Measurements from ENCODE around the gene FNDC11.
"Not testable (repeated sequence)": the region's sequence is repeated elsewhere in the genome, so short reads cannot be mapped to it uniquely, and the experiment has no call there.

FNDC11 gene

DNA sequence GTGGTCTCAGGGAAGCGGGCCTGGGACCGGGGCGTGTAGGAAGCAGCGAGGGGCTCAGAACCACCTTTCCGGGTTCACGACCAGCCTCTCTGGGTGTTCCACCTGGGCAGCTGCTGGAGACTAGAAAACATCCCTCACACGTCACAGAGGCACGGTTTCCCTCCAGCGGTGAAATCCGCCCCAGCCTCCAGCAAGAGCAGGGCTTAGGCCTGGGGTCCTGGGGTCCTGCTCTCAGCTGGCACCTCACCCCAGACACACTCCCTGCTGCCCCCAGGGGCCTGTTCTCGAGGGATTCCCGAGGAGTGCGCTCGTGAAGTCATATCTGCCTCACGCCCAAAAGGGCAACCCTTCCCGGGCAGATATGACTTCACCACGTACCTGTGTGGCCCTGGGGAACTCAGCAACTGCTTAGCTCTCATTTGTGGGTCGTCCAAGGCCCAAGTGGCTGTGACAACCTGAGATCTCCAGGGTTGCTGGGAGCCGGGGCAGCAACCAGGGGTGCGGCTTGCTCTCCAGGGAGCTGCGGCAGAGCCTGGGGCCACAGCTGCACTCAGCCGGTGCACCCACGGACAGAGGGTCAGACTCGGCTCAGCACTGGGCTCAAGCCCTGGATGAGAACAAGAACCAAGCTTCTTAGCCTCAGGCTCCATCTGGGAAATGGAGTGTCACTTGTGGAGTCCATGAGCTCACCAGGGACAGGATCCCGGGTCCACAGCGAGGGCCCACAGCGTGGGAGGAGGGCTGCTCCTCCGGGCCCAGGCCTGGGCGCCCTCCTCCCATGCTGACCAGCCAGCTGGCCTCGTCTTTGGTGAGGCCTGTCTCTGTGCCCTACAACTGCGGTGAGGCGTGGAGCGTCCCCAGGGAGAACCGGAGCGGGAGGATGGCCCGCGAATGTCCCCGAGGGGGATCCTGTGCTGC is 661 bp downstream of the FNDC11 start:
- DNase-seq (ENCODE audit: low spot score): no peak

DNA sequence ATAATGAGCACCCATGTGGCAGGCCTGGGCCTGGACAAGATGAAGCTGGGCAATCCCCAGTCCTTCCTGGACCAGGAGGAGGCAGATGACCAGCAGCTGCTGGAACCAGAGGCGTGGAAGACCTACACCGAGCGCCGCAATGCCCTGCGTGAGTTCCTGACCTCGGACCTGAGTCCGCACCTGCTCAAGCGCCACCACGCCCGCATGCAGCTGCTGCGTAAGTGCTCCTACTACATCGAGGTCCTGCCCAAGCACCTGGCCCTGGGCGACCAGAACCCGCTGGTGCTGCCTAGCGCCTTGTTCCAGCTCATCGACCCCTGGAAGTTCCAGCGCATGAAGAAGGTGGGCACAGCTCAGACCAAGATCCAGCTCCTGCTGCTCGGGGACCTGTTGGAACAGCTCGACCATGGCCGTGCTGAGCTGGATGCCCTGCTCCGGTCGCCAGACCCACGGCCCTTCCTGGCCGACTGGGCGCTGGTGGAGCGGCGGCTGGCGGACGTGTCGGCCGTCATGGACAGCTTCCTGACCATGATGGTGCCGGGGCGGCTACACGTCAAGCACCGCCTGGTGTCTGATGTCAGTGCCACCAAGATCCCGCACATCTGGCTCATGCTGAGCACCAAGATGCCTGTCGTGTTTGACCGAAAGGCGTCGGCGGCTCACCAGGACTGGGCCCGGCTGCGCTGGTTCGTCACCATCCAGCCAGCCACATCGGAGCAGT is 1.9 kb downstream of the FNDC11 start:
- DNase-seq (ENCODE audit: low spot score): no peak

DNA sequence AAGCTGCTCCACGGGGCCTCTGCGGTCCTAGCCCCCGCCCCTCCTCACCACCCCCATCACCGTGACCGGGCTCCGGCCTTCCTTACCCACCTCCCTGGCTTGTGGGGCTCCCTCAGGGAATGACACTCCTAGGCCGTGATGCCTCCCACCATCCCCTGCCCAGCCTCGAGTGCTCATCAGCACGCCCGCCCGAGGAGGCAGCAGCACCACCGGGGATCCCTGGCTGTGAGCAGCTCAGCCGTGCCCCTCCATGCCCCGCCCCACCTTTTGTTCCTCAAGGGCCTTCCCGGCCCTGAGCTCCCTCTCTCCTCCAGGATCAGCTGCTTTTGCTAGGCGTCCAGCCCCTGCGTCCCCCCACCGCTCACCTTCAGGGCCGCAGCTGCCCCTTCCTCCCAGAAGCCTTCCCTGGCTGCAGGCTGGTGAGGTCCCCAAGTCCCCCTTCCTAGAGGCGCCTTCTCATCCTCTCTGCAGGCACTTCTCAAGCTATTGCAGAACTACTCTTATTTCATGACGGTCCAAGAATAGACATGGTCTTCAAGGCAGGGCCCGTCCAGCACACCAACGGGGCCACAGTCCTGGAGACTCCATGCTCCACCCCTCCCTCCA is 3.0 kb downstream of the FNDC11 start:
- no peak for DNase-seq (ENCODE audit: low spot score)

DNA sequence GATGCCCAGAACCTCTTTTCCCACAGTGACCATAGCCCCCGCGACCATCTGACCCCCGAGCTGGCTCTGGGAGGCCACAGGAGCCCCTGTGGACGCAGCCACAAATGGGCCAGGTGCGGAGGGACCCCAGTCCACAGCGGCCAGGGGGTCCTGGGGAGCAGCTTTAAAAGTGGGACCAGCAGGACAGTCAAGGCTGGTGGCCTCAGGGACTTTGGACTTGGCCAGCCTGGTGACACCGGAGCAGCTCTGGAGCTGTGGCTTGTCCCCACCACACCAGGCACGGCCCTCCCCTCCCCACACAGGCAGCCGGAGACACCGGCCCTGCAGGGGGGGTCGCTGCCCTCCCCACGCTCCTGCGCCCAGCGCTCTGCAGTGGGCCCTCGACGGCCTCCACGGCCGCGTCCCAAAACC is 3.5 kb downstream of the FNDC11 start:
- no peak for DNase-seq (ENCODE audit: low spot score)

DNA sequence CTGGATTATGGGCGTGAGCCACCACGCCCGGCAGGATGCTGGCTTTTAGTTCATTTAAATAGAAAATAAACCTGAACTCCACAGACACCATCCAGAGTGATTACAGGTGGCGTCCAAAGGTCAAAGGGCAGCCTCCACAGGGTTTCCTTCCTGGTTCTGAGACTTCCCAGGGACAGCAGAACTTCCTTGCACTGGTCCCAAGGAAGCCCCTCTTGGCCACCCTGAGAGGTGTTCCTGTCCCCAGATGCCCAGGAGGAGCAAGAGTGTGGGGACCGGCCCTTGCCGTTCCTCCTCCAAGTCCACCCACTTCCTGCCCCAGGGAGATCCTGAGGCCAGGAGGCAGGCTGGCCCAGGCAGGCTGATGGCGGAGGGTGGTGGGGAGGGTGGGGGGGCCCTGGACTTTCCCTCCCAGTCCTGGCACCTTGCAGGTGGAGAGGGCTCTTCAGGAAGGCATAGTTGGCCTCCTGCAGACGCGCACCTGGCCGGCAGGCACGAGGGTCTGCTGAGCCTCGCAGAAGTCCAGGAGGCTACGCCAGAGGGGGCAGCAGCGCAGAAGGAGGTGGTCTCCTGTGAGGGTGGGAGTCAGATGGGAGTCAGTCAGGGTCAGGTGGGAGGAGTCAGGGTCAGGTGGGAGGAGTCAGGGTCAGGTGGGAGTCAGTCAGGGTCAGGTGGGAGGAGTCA is 5.0 kb downstream of the FNDC11 start:
- DNase-seq (ENCODE audit: low spot score): no peak

- not testable (repeated sequence) for DNase-seq (ENCODE audit: low spot score)
Observed at GRCh38 chr20:63559485-63560332, 5.8 kb downstream of the FNDC11 start.

DNA sequence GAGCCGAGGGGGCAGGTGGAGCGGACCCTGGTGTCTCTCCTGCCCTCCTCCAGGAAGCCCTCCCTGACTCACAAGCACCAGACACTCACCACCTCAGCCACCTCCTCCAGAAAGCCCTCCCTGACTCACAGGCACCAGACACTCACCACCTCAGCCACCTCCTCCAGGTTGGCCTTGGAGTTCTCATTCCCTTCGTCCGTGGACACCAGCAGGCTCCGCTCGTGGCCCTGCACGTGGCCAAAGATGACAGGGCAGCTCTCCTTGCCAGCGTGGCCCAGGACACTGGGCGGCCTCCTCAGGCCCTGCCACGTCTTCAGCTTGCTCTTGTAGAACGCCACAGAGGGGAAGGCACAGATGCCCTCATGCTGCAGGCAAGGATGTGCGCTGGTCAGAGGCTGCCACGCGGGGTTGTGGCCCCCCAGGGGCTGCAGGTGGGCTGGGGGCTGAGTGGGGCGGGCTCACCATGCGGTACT is 6.4 kb downstream of the FNDC11 start:
- no peak for DNase-seq (ENCODE audit: low spot score)

- no peak for DNase-seq (ENCODE audit: low spot score)
Observed at GRCh38 chr20:63560856-63561609, 7.1 kb downstream of the FNDC11 start.

DNA sequence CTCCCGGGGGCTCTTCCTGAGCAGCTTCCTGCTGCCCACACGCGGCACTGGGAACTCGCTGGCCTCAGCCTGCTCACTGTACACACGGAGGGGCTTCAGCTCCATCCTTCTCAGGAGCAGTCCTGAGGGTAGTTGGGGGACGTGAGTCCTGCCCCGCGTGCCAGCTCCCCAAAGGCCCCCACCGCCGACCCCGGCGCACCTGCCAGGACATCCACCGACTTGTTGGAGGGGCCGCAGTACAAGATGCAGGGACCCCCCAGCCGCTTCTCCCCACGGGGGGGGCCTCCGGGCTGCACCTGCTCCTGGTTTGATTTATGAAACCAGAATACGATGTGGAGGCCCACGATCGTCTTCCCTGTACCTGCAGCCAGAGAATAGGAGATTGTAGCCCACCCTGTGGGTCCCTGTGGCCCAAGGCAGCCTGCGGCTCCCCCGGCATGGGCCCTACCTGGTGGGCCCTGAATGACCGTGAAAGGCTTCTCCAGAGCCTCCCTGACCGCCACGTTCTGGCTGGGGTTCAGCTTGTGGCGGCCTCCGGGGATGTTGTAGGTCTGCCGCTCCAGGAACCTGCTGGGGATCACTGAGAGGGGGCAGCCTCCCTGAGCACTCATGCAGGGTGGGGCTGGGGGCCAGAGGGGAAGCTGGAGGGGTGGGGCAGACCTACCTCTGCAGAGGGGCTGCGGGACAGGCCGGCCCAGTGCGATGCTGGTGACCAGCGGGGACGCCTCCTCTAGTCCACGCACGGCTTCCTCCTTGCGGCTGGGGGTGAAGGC is 7.9 kb downstream of the FNDC11 start:
- DNase-seq (ENCODE audit: low spot score): no peak

GRCh38 chr20:63562461-63563224 is 8.7 kb downstream of the FNDC11 start:
- DNase-seq (ENCODE audit: low spot score): no peak

GRCh38 chr20:63563225-63563935 is 9.4 kb downstream of the FNDC11 start:
- DNase-seq (ENCODE audit: low spot score): no peak

DNA sequence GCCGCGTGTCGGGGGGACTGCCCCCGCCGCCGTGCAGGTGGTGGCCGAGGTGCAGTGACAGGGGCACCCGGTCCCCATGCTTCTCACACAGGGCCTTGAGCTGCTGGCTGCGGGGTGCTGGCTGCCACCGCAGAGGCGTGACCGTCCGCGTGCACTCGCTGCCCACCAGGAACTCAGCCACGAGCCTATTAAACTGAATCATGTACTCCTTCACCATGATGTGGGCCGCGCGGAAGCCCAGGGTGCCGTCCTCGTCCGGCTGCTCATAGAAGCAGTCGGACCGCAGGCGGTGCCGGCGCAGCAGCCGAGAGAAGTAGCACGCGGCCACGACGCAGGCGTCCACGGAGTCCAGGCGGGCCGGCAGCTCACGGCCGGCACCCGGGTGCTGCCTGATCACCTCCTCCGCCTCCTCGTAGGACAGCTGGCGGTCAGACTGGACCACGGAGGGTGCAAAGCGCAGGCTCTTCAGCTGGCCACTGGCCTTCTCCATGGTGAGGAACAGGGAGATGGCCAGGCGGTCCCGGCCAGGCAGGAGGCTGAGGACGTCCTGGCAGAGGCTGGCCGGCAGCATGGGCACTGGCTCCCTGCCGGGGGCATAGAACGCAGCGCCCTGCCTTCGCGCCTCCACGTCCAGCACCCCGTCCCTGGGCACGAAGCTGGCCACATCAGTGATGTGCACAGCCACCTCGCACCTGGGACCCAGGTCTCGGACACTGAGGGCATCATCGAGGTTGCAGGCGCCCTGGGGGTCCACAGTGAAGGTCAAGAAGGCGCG is 10.3 kb downstream of the FNDC11 start:
- DNase-seq (ENCODE audit: low spot score): no peak

- no peak for DNase-seq (ENCODE audit: low spot score)
Observed at GRCh38 chr20:63565021-63565698, 11.2 kb downstream of the FNDC11 start.

- no peak for DNase-seq (ENCODE audit: low spot score)
Observed at GRCh38 chr20:63565699-63566335, 11.9 kb downstream of the FNDC11 start.

GRCh38 chr20:63566395-63567135 is 12.6 kb downstream of the FNDC11 start:
- DNase-seq (ENCODE audit: low spot score): no peak

DNA sequence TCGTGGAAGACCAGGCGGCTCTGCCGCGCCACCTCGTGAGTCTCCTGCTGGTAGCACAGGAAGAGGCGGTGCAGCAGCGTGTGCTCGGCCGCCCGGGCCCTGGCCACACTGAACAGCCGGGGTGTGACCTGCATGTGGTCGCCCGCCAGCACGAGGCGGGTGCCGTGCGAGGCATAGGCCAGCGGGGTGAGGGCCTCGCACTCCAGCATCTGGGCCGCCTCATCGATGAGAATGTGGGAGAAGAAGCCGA is 13.1 kb downstream of the FNDC11 start:
- DNase-seq (ENCODE audit: low spot score): no peak
